H9 (cell line): ENCODE results near the gene HMCN1. TPM values are rescaled to one million over a fixed set of nuclear protein-coding genes. Genes with fewer than 3 reads are reported as not detected.

ENCODE experiments used
- DNase-seq: peaks from one replicate; pipeline ENCODE4 v3.0.0-alpha.2; 2017
- H2AFZ ChIP-seq: one replicate; pipeline ENCODE4 v1.6.1; 2013; ENCODE audit warnings: mild to moderate bottlenecking, low read length, control low read depth, moderate library complexity
- H2AK5ac ChIP-seq: 2 replicates; pipeline ENCODE4 v1.6.1; 2013; ENCODE audit warnings: low read length, control low read depth, mixed read lengths; ENCODE audit not compliant: insufficient read length
- H2BK120ac ChIP-seq: one replicate; pipeline ENCODE4 v1.6.1; 2013; ENCODE audit warnings: low read depth, mild to moderate bottlenecking, low read length, control low read depth, inconsistent platforms; ENCODE audit not compliant: poor library complexity, severe bottlenecking
- H2BK12ac ChIP-seq: 2 replicates; pipeline ENCODE4 v1.6.1; 2013; ENCODE audit warnings: low read length, control low read depth, mixed read lengths, low read depth; ENCODE audit not compliant: insufficient read length
- H2BK15ac ChIP-seq: 2 replicates; pipeline ENCODE4 v1.6.1; 2013; ENCODE audit warnings: low read depth, low read length, control low read depth
- H2BK20ac ChIP-seq: one replicate; pipeline ENCODE4 v1.6.1; 2013; ENCODE audit warnings: low read depth, mild to moderate bottlenecking, low read length, control low read depth, inconsistent platforms; ENCODE audit not compliant: poor library complexity, severe bottlenecking
- H2BK5ac ChIP-seq: 2 replicates; pipeline ENCODE4 v1.6.1; 2013; ENCODE audit warnings: low read length, control low read depth, mixed read lengths; ENCODE audit not compliant: insufficient read length
- H3K14ac ChIP-seq: 2 replicates; pipeline ENCODE4 v1.6.1; 2013; ENCODE audit warnings: low read length, control low read depth; ENCODE audit not compliant: insufficient read depth
- H3K18ac ChIP-seq: 2 replicates; pipeline ENCODE4 v1.6.1; 2013; ENCODE audit warnings: low read depth, mild to moderate bottlenecking, mixed read lengths, low read length, control low read depth; ENCODE audit not compliant: insufficient read length
- H3K23ac ChIP-seq: 2 replicates; pipeline ENCODE4 v1.6.1; 2013; ENCODE audit warnings: low read length, control low read depth, mixed read lengths, low read depth; ENCODE audit not compliant: insufficient read length
- H3K23me2 ChIP-seq: 2 replicates; pipeline ENCODE4 v1.6.1; 2013; ENCODE audit warnings: low read depth, mild to moderate bottlenecking, mixed read lengths, low read length, control low read depth; ENCODE audit not compliant: insufficient read length, poor library complexity, severe bottlenecking
- H3K27ac ChIP-seq: 2 replicates; pipeline ENCODE4 v1.5.1; 2013; ENCODE audit warnings: low read length, control low read depth, mixed read lengths, low read depth; ENCODE audit not compliant: insufficient read length
- H3K27me3 ChIP-seq: 2 replicates; pipeline ENCODE4 v1.6.1; 2013; ENCODE audit warnings: low read length, control low read depth, inconsistent platforms; ENCODE audit not compliant: insufficient read depth
- H3K4ac ChIP-seq: 2 replicates; pipeline ENCODE4 v1.6.1; 2013; ENCODE audit warnings: low read depth, mild to moderate bottlenecking, control low read depth, inconsistent platforms, low read length, moderate library complexity
- H3K4me1 ChIP-seq: 2 replicates; pipeline ENCODE4 v1.6.1; 2013; ENCODE audit warnings: low read length, control low read depth, inconsistent platforms; ENCODE audit not compliant: insufficient read depth
- H3K4me2 ChIP-seq: 2 replicates; pipeline ENCODE4 v1.6.1; 2013; ENCODE audit warnings: low read length, control low read depth, mixed read lengths; ENCODE audit not compliant: insufficient read length, insufficient read depth
- H3K56ac ChIP-seq: 2 replicates; pipeline ENCODE4 v1.6.1; 2013; ENCODE audit warnings: low read depth, mild to moderate bottlenecking, mixed read lengths, low read length, control low read depth; ENCODE audit not compliant: insufficient read length
- H3K79me1 ChIP-seq: 2 replicates; pipeline ENCODE4 v1.6.1; 2013; ENCODE audit warnings: low read depth, mild to moderate bottlenecking, moderate library complexity, low read length, control low read depth, inconsistent platforms; ENCODE audit not compliant: insufficient read depth, poor library complexity, severe bottlenecking
- H3K79me2 ChIP-seq: 2 replicates; pipeline ENCODE4 v1.6.1; 2013; ENCODE audit warnings: low read length, control low read depth, inconsistent platforms; ENCODE audit not compliant: insufficient read depth
- H3K9ac ChIP-seq: 2 replicates; pipeline ENCODE4 v1.6.1; 2013; ENCODE audit warnings: low read length, control low read depth, mixed read lengths; ENCODE audit not compliant: insufficient read length; ENCODE audit errors: extremely low read depth
- H3K9me3 ChIP-seq: one replicate; pipeline ENCODE4 v1.6.1; 2013; ENCODE audit warnings: low read depth, low read length, inconsistent platforms; ENCODE audit not compliant: control insufficient read depth
- H3T11ph ChIP-seq: one replicate; pipeline ENCODE4 v1.6.1; 2013; ENCODE audit warnings: mild to moderate bottlenecking, low read length, control low read depth, inconsistent platforms
- H4K20me1 ChIP-seq: one replicate; pipeline ENCODE4 v1.6.1; 2013; ENCODE audit not compliant: control insufficient read depth, insufficient read length, insufficient read depth
- H4K5ac ChIP-seq: 2 replicates; pipeline ENCODE4 v1.6.1; 2013; ENCODE audit warnings: low read depth, mild to moderate bottlenecking, mixed read lengths, low read length, control low read depth; ENCODE audit not compliant: insufficient read length
- H4K8ac ChIP-seq: replicated peaks from 2 replicates; pipeline ENCODE4 v1.6.1; 2013; ENCODE audit warnings: low read length, control low read depth, mixed read lengths, low read depth; ENCODE audit not compliant: insufficient read length
- H4K91ac ChIP-seq: 2 replicates; pipeline ENCODE4 v1.6.1; 2013; ENCODE audit warnings: low read depth, mild to moderate bottlenecking, moderate library complexity, mixed read lengths, low read length, control low read depth; ENCODE audit not compliant: insufficient read length
- H3K27ac Mint-ChIP-seq, 3 experiments: 2 replicates in 2 of 3; 3 replicates in 1 of 3; pipeline ENCODE4 v1.8.0; 2020 to 2021; ENCODE audit warnings: mixed read lengths in 3 of 3, mild to moderate bottlenecking in 1 of 3, moderate library complexity in 1 of 3
- H3K27me3 Mint-ChIP-seq: 2 replicates; pipeline ENCODE4 v1.8.0; 2021; ENCODE audit warnings: low read depth, mild to moderate bottlenecking, moderate library complexity, mixed read lengths
- H3K36me3 Mint-ChIP-seq, 3 experiments: 2 replicates in 2 of 3; 3 replicates in 1 of 3; pipeline ENCODE4 v1.8.0; 2020 to 2021; ENCODE audit warnings: low read depth in 3 of 3, mixed read lengths in 3 of 3; ENCODE audit not compliant: insufficient read depth in 1 of 3
- H3K4me1 Mint-ChIP-seq, 2 experiments: 2 replicates each; pipeline ENCODE4 v1.8.0; 2020; ENCODE audit warnings: mixed read lengths in 2 of 2
- H3K4me3 Mint-ChIP-seq, 2 experiments: 2 replicates in 1 of 2; 3 replicates in 1 of 2; pipeline ENCODE4 v1.8.0; 2020 to 2021; ENCODE audit warnings: mild to moderate bottlenecking in 2 of 2, mixed read lengths in 2 of 2, moderate library complexity in 1 of 2
- H3K9me3 Mint-ChIP-seq, 2 experiments: 2 replicates in 1 of 2; 3 replicates in 1 of 2; pipeline ENCODE4 v1.8.0; 2020; ENCODE audit warnings: mild to moderate bottlenecking in 2 of 2, mixed read lengths in 2 of 2, moderate library complexity in 1 of 2
- CTCF ChIP-seq: fragments of 200-600 bp; sonication (generic); conservative IDR thresholded peaks from 3 replicates; pipeline ENCODE4 v1.8.0; 2021; ENCODE audit warnings: antibody characterized with exemption, mild to moderate bottlenecking
- WGBS: extraction: QIAGEN DNeasy Blood & Tissue Kit; methylation state at CpG from one replicate; pipeline ENCODE4 v1.1.7; 2013; ENCODE audit warnings: missing lambda C conversion rate, low lambda C conversion rate, mixed read lengths; ENCODE audit not compliant: insufficient read length; ENCODE audit errors: extremely low coverage; 5-methylcytosine and 5-hydroxymethylcytosine counted together
- total RNA-seq: library from RNA; stranded (reverse); gene quantifications from 2 replicates; pipeline ENCODE4 v1.2.1, GENCODE V29; 2021

Gene HMCN1
- total RNA-seq, 1 experiment from 2014 or later: 3.3 TPM

GRCh38 chr1:186152227-186152619, 418.0 kb downstream of the HMCN1 start:
- Histone ChIP-seq H2BK20ac (no peak overlapping the region), H3K14ac (no peak overlapping the region), H4K5ac (no peak overlapping the region), H4K8ac (no peak overlapping the region), H3K79me1 (no peaks in the 10 kb centered on the region), H3K4ac (no peak overlapping the region), H3K4me2 (no peak overlapping the region), H3K27ac (no peak overlapping the region), H2AK5ac (no peak overlapping the region), H2BK120ac (no peak overlapping the region), H3K4me1 (no peaks in the 10 kb centered on the region), H3K23ac (no peak overlapping the region), H3K56ac (no peak overlapping the region), H3K9ac (no peak overlapping the region), H4K91ac (no peak overlapping the region), H4K20me1 (no peaks in the 10 kb centered on the region), H3K9me3 (no peaks in the 10 kb centered on the region), H2BK12ac (no peak overlapping the region), H2BK5ac (no peak overlapping the region), H3T11ph (no peak overlapping the region), H3K18ac (no peak overlapping the region), H3K79me2 (no peaks in the 10 kb centered on the region), H3K27me3 (no peaks in the 10 kb centered on the region), H2BK15ac (no peak overlapping the region), H3K23me2 (no peaks in the 10 kb centered on the region), H2AFZ (no peak overlapping the region)
- Mint-ChIP-seq H3K27me3 (no peaks in the 10 kb centered on the region), H3K4me1 (no peaks in the 10 kb centered on the region), H3K27ac (no peak overlapping the region; a peak in 1 of 7 replicates), H3K36me3 (no peaks in the 10 kb centered on the region), H3K9me3 (no peaks in the 10 kb centered on the region), H3K4me3 (no peak overlapping the region)
- no CpG with 5 or more reads among the region's 3 CpGs for WGBS
- no peak for DNase-seq
- TF ChIP-seq CTCF: no peak
